Epithelial cell of esophagus (primary cell): ENCODE results near the gene ABCF3.

Experiments used
- DNase-seq: peaks from one replicate; pipeline ENCODE4 v3.0.0; 2010; ENCODE audit warnings: low read depth
- H3K4me3 ChIP-seq: 2 replicates; pipeline ENCODE4 v1.5.1; 2011; ENCODE audit warnings: mild to moderate bottlenecking, low read length, control low read depth
- TF ChIP-seq, protein P1 (sequence below): IDR thresholded peaks from 2 replicates; pipeline ENCODE4 v1.5.1; 2011; ENCODE audit warnings: low read depth, mild to moderate bottlenecking, low read length, control low read depth, inconsistent platforms; ENCODE audit not compliant: insufficient read depth; ENCODE audit errors: missing control alignments

The ABCF3 gene, protein sequence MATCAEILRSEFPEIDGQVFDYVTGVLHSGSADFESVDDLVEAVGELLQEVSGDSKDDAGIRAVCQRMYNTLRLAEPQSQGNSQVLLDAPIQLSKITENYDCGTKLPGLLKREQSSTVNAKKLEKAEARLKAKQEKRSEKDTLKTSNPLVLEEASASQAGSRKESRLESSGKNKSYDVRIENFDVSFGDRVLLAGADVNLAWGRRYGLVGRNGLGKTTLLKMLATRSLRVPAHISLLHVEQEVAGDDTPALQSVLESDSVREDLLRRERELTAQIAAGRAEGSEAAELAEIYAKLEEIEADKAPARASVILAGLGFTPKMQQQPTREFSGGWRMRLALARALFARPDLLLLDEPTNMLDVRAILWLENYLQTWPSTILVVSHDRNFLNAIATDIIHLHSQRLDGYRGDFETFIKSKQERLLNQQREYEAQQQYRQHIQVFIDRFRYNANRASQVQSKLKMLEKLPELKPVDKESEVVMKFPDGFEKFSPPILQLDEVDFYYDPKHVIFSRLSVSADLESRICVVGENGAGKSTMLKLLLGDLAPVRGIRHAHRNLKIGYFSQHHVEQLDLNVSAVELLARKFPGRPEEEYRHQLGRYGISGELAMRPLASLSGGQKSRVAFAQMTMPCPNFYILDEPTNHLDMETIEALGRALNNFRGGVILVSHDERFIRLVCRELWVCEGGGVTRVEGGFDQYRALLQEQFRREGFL

GRCh38 chr3:184186184-184186901 lies at the start of gene ABCF3:
ABCF3 (plus strand) TSS chr3:184186199; CDS start chr3:184186208, 9 bp downstream.
- peak within 1 kb of the TSS; percentile 97 for H3K4me3 ChIP-seq
- peak; percentile 46 for DNase-seq
- TF ChIP-seq, protein P1, sequence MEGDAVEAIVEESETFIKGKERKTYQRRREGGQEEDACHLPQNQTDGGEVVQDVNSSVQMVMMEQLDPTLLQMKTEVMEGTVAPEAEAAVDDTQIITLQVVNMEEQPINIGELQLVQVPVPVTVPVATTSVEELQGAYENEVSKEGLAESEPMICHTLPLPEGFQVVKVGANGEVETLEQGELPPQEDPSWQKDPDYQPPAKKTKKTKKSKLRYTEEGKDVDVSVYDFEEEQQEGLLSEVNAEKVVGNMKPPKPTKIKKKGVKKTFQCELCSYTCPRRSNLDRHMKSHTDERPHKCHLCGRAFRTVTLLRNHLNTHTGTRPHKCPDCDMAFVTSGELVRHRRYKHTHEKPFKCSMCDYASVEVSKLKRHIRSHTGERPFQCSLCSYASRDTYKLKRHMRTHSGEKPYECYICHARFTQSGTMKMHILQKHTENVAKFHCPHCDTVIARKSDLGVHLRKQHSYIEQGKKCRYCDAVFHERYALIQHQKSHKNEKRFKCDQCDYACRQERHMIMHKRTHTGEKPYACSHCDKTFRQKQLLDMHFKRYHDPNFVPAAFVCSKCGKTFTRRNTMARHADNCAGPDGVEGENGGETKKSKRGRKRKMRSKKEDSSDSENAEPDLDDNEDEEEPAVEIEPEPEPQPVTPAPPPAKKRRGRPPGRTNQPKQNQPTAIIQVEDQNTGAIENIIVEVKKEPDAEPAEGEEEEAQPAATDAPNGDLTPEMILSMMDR: no peak

DNA sequence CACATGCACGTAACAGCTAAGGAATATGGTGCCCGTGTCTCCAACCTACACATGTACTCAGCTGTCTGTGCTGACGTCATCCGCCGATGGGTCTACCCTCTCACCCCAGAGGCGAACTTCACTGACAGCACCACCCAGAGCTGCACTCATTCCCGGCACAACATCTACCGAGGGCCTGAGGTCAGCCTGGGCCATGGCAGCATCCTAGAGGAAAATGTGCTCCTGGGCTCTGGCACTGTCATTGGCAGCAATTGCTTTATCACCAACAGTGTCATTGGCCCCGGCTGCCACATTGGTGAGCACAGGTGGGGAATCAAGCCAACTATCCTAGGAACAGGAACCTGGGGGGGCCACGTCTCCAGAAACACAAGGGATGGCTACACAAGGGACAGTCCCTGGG lies 45.6 kb upstream of the ABCF3 start:
- DNase-seq: no peak
- H3K4me3 ChIP-seq: no peak overlapping the region
- TF ChIP-seq, protein P1: no peak

GRCh38 chr3:184142199-184142598 lies 43.8 kb upstream of the ABCF3 start:
- no peak overlapping the region for H3K4me3 ChIP-seq
- no peak for DNase-seq
- TF ChIP-seq, protein P1: no peak

GRCh38 chr3:184143327-184143726 lies 42.7 kb upstream of the ABCF3 start:
- H3K4me3 ChIP-seq: no peak overlapping the region
- TF ChIP-seq, protein P1: no peak
- DNase-seq: no peak

DNA sequence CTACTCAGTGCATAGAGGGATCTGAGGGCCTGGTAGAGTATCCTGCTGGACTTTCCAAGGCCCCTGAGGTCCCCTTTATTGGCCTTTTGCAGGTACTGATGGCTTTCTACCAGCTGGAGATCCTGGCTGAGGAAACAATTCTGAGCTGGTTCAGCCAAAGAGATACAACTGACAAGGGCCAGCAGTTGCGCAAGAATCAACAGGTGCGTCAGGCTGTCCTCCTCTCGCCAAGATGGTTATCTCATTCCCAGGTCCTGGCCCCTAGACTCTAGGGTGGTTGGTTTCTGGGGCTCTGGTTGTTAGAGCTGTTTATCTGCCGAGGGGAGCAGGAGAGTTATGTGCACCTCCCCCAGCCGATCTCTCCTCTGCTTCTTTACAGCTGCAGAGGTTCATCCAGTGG lies 41.5 kb upstream of the ABCF3 start:
- DNase-seq: no peak
- TF ChIP-seq, protein P1: no peak
- H3K4me3 ChIP-seq: no peak overlapping the region

DNA sequence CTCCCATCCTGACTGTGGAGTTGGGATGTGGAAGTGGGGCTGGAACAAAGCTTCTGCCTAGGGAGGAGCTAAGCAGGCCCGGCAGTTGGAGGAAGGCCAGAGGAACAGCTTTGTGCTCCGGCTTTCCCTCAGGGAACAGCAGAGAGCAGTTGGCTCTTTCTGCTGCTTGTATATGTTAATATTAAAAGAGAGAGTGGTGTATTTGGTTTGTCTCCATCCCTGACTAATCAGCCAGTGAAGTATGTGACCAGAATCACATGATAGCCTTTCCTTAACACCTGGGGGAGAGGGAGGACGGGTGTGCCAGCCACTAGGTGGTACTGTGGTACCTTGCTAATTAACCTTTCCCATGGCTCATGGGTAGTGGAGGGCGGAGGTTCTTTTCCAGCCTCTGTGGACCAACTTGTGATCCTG lies 40.9 kb upstream of the ABCF3 start:
- TF ChIP-seq, protein P1: peak; percentile 72
- peak; percentile 87 for DNase-seq

More for the DNA sequence above, 40.9 kb upstream of the ABCF3 start:
- H3K4me3 ChIP-seq: no peak overlapping the region
